Vagina (tissue), 2 donors: Measurements from ENCODE around the gene ATG16L1.

Experiments
- POLR2A ChIP-seq, 2 donors: fragments of 450-650 bp; IDR thresholded peaks; one replicate each; pipeline ENCODE4 v1.6.1; 2017; ENCODE audit warnings: antibody characterized with exemption in 2 of 2, mild to moderate bottlenecking in 2 of 2, moderate library complexity in 2 of 2
- POLR2AphosphoS5 ChIP-seq, 2 donors: sonication (generic); formaldehyde crosslinking; IDR thresholded peaks; one replicate each; pipeline ENCODE4 v1.9.0; 2017; ENCODE audit warnings: antibody characterized with exemption in 2 of 2, mild to moderate bottlenecking in 2 of 2, low read depth in 1 of 2; ENCODE audit not compliant: insufficient read depth in 1 of 2
- TF ChIP-seq, protein P1 (sequence below), 3 experiments: fragments of 450-650 bp in 2 of 3; fragments of 200-600 bp in 1 of 3; sonication (generic) in 1 of 3; IDR thresholded peaks; one replicate each; pipeline ENCODE4 v1.5.1; 2017 to 2019; ENCODE audit warnings: antibody characterized with exemption in 3 of 3, mild to moderate bottlenecking in 2 of 3, moderate library complexity in 2 of 3

DNA sequence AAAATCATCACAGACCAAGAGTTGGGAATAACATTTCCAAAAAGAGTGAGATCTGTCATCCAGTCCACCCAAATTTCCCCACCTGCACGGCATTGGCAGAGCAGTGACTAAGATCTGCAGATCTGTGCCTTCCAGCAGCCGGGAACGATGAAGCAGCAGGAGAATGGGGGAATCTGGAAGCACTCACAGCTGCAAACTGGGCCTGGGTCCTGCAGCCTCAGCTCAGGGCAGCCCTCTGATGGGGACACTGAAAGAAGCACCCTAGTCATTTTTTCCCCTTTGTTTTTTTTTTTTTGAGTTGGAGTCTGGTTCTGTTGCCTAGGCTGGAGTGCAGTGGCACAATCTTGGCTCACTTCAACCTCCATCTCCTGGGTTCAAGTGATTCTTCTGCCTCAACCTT is 51.8 kb downstream of the ATG16L1 start:
- TF ChIP-seq POLR2A (IDR thresholded peaks at IDR 0.05) = no peak
- TF ChIP-seq, protein P1, sequence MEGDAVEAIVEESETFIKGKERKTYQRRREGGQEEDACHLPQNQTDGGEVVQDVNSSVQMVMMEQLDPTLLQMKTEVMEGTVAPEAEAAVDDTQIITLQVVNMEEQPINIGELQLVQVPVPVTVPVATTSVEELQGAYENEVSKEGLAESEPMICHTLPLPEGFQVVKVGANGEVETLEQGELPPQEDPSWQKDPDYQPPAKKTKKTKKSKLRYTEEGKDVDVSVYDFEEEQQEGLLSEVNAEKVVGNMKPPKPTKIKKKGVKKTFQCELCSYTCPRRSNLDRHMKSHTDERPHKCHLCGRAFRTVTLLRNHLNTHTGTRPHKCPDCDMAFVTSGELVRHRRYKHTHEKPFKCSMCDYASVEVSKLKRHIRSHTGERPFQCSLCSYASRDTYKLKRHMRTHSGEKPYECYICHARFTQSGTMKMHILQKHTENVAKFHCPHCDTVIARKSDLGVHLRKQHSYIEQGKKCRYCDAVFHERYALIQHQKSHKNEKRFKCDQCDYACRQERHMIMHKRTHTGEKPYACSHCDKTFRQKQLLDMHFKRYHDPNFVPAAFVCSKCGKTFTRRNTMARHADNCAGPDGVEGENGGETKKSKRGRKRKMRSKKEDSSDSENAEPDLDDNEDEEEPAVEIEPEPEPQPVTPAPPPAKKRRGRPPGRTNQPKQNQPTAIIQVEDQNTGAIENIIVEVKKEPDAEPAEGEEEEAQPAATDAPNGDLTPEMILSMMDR (IDR thresholded peaks at IDR 0.05) = no peak
- TF ChIP-seq POLR2AphosphoS5 (IDR thresholded peaks at IDR 0.05; ENCODE audit: insufficient read depth in 1 of 2, low read depth in 1 of 2) = no peak
